ENCODE measurements around the gene TPST2. TPM values are rescaled to one million over a fixed set of nuclear protein-coding genes. Genes with fewer than 3 reads are reported as not detected.

TPST2 gene
- total and polyA plus RNA-seq, 2 experiments from 2014 or later = 35.1 to 58.3 TPM

DNA sequence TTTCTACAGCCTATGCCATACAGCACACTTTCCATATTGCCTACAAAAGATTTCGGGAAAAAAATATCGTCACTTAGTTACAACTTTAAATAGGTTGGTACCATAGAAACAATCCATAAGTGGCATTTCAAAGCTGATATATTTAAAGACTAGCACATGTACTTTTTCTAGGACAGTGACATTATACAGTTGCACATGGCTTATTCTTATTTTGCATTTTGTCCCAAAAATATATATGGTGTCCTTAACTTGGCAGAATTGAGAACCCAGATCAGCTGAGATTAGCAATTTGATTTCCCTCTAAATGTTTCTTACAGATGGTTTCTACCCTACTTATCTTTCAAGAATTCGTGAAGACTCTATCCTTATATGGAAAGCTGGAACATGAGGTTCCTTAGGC, 74.0 kb downstream of the TPST2 start:
- 94 to 98% methylated on average over 3 of the region's 3 CpGs for WGBS, 2 experiments (ENCODE audit: low coverage in 1 of 2, low lambda C conversion rate in 2 of 2, missing lambda C conversion rate in 2 of 2)
- Histone ChIP-seq H3K9ac (no peak overlapping the region), H4K20me1 (ENCODE audit: insufficient read depth) (no peaks in the 10 kb centered on the region), H3K9me3 (ENCODE audit: low read depth) (no peaks in the 10 kb centered on the region), H3K4me3 (no peak overlapping the region), H3K27ac (no peak overlapping the region), H3K4me1 (ENCODE audit: insufficient read depth) (peaks cover 14% of the 10 kb centered on the region), H3K27me3 (replicated peaks; ENCODE audit: insufficient read depth) (no peaks in the 10 kb centered on the region), H3F3A (ENCODE audit: insufficient read depth) (0 out of 2 replicates have a peak, but pooled peaks cover 6% of the 10 kb centered on the region), H3K79me2 (ENCODE audit: insufficient read depth) (peaks cover 32% of the 10 kb centered on the region), H2AFZ (no peak overlapping the region), H3K9me2 (ENCODE audit: insufficient read depth) (no peaks in the 10 kb centered on the region), H3K36me3 (ENCODE audit: low read depth) (no peaks in the 10 kb centered on the region), H3K4me2 (ENCODE audit: unreplicated experiment) (no peak overlapping the region)
- in situ Hi-C loops (cut with MboI) = loop anchor here (10.0 kb wide), 1 partner anchor 119 kb away; no protein-coding TSS in a partner anchor
- TF ChIP-seq EZH2phosphoT487 (IDR thresholded peaks at IDR 0.05; ENCODE audit: insufficient read depth, low read depth) (no peak), EZH2 (IDR thresholded peaks at IDR 0.05; ENCODE audit: insufficient read depth, poor library complexity, severe bottlenecking) (no peak)
- DNase-seq = no peak

DNA sequence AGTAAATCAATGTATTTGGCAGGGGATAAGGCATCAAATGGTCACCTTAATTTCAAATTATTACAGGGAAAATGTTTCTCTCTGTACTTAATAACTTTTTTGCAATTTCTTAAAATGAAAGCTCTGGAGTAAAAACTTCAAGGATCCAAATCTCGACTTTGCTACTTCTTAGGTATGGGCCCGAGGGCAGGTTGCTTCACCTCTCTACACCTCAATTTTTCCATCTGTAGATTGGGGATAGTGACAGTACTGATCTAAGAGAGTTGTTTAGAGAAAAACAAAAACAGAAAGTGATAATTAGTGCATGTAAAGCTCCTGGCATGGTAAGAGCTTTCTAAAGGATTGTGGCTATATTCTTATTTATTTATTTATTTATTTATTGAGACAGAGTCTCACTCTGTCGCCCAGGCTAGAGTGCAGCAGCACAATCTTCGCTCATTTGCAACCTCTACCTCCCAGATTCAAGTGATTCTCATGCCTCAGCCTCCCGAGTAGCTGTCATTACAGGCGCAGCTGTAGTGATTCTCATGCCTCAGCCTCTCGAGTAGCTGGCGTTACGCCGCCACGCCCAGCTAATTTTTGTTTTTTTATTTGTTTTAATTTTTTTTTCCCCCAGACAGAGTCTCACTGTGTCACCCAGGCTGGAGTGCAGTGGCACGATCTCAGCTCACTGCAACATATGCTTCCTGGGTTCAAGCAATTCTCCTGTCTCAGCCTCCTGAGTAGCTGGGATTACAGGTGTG, 75.3 kb downstream of the TPST2 start:
- H3K36me3 ChIP-seq (ENCODE audit: low read depth) = peaks cover 10% of the 10 kb centered on the region; the same call in 1 of the 2 replicates
- no peak overlapping the region for H2AFZ ChIP-seq
- no peaks in the 10 kb centered on the region for H3K9me2 ChIP-seq (ENCODE audit: insufficient read depth)
- H3K4me3 ChIP-seq = no peak overlapping the region
- H3K9me3 ChIP-seq (ENCODE audit: low read depth) = no peaks in the 10 kb centered on the region
- TF ChIP-seq EZH2 (IDR thresholded peaks at IDR 0.05; ENCODE audit: insufficient read depth, poor library complexity, severe bottlenecking) (no peak), EZH2phosphoT487 (IDR thresholded peaks at IDR 0.05; ENCODE audit: insufficient read depth, low read depth) (no peak)
- H3K79me2 ChIP-seq (ENCODE audit: insufficient read depth) = peaks cover 44% of the 10 kb centered on the region
- H3F3A ChIP-seq (ENCODE audit: insufficient read depth) = 0 out of 2 replicates have a peak, but pooled peaks cover 6% of the 10 kb centered on the region
- WGBS, 2 experiments (ENCODE audit: low coverage in 1 of 2, low lambda C conversion rate in 2 of 2, missing lambda C conversion rate in 2 of 2) = 86 to 88% methylated on average over 12 of the region's 12 CpGs
- H3K4me1 ChIP-seq (ENCODE audit: insufficient read depth) = peaks cover 16% of the 10 kb centered on the region
- H3K27me3 ChIP-seq (replicated peaks; ENCODE audit: insufficient read depth) = no peaks in the 10 kb centered on the region
- H4K20me1 ChIP-seq (ENCODE audit: insufficient read depth) = no peaks in the 10 kb centered on the region
- no peak overlapping the region for H3K4me2 ChIP-seq (ENCODE audit: unreplicated experiment)
- DNase-seq = no peak
- in situ Hi-C loops (cut with MboI) = loop anchor here (10.0 kb wide), 1 partner anchor 120 kb away; no protein-coding TSS in a partner anchor
- no peak overlapping the region for H3K27ac ChIP-seq
- no peak overlapping the region for H3K9ac ChIP-seq

DNA sequence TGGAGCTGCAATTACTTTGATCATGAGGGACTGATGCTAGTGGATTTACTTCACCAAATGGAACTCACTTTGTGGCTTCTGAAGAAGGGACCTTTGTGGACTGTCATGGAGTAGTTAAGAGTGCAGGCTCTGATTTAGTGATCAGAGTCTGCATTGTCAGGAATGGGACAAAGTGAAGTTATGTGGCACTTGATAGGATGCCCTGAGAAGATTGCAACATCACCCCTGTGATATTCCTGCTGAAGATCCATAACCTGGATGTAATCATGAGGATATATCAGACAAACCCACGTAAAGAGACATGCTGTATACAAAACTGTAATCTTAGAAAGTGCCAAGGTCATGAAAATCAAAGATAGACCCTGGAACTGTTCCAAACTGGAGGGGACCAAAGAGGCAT, 76.1 kb downstream of the TPST2 start:
- WGBS, 2 experiments (ENCODE audit: low coverage in 1 of 2, low lambda C conversion rate in 2 of 2, missing lambda C conversion rate in 2 of 2) = 58 to 62% methylated on average over 1 of the region's 1 CpG
- Histone ChIP-seq H4K20me1 (ENCODE audit: insufficient read depth) (no peaks in the 10 kb centered on the region), H2AFZ (no peak overlapping the region), H3K9me3 (ENCODE audit: low read depth) (no peaks in the 10 kb centered on the region), H3K9ac (peak overlapping the region; percentile 92; the same call in 1 of the 2 replicates), H3K9me2 (ENCODE audit: insufficient read depth) (no peaks in the 10 kb centered on the region), H3F3A (ENCODE audit: insufficient read depth) (0 out of 2 replicates have a peak, but pooled peaks cover 6% of the 10 kb centered on the region), H3K79me2 (ENCODE audit: insufficient read depth) (peaks cover 48% of the 10 kb centered on the region), H3K4me3 (peak overlapping the region; percentile 96; the same call in 1 of the 2 replicates), H3K27me3 (replicated peaks; ENCODE audit: insufficient read depth) (no peaks in the 10 kb centered on the region), H3K36me3 (ENCODE audit: low read depth) (peaks cover 10% of the 10 kb centered on the region; the same call in 1 of the 2 replicates), H3K4me2 (ENCODE audit: unreplicated experiment) (peak overlapping the region; percentile 93), H3K4me1 (ENCODE audit: insufficient read depth) (peaks cover 16% of the 10 kb centered on the region), H3K27ac (no peak overlapping the region)
- in situ Hi-C loops (cut with MboI) = loop anchor here (10.0 kb wide), 1 partner anchor 121 kb away; no protein-coding TSS in a partner anchor
- no peak for DNase-seq
- TF ChIP-seq EZH2phosphoT487 (IDR thresholded peaks at IDR 0.05; ENCODE audit: insufficient read depth, low read depth) (no peak), EZH2 (IDR thresholded peaks at IDR 0.05; ENCODE audit: insufficient read depth, poor library complexity, severe bottlenecking) (no peak)

DNA sequence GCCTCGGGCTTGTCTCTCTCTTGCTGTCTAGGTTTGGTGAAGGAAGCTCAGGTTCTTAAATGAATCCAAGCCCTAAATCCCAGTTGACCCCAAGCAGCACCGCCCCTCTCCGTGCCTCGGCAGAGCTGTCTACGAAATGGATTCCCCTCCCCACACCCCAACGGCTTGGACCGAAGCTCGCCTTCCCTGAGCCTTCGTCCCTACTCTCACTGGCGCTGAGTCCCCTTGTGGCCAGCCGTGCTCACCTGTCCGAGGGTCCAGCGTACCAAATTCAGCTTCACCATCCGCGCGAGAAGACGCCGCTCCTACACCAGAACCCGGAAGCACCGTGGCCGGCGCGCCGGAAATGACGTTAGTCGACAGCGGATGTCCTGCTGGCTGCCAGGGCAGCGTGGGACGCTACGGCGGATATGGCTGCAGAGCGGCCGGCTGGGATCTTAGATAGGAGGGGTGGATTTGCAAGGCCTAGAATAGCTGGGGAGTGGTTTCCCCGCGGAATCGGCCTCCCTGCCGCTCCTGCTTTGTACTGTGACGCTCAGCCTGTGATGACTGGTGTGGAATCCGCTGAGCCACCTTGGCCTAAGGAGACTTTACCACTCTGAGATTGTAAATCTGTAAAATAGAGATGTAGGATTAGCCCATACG, 77.7 kb downstream of the TPST2 start, which contains the start of gene TFIP11:
Gene TFIP11, minus strand, starts transcription at position 325 of the 645 bp plus-strand sequence. CDS start 2,201 bp downstream, outside the sequence.
- Histone ChIP-seq H3K4me2 (ENCODE audit: unreplicated experiment) (peak within 1 kb of the TSS; percentile 93), H3F3A (ENCODE audit: insufficient read depth) (no peaks in the 10 kb centered on the region), H3K27me3 (replicated peaks; ENCODE audit: insufficient read depth) (no peaks in the 10 kb centered on the region), H3K9me2 (ENCODE audit: insufficient read depth) (no peaks in the 10 kb centered on the region), H2AFZ (peak within 1 kb of the TSS; percentile 93), H3K36me3 (ENCODE audit: low read depth) (peaks cover 22% of the 10 kb centered on the region), H4K20me1 (ENCODE audit: insufficient read depth) (no peaks in the 10 kb centered on the region), H3K9me3 (ENCODE audit: low read depth) (no peaks in the 10 kb centered on the region), H3K4me3 (peak within 1 kb of the TSS; percentile 96), H3K79me2 (ENCODE audit: insufficient read depth) (peaks cover 51% of the 10 kb centered on the region), H3K4me1 (ENCODE audit: insufficient read depth) (peaks cover 16% of the 10 kb centered on the region), H3K27ac (peak within 1 kb of the TSS; percentile 58), H3K9ac (peak within 1 kb of the TSS; percentile 92)
- no peak for TF ChIP-seq EZH2phosphoT487 (IDR thresholded peaks at IDR 0.05; ENCODE audit: insufficient read depth, low read depth)
- TF ChIP-seq EZH2 (IDR thresholded peaks at IDR 0.05; ENCODE audit: insufficient read depth, poor library complexity, severe bottlenecking) = no peak
- 1% methylated on average over 40 of the region's 40 CpGs for WGBS, 2 experiments (ENCODE audit: low coverage in 1 of 2, low lambda C conversion rate in 2 of 2, missing lambda C conversion rate in 2 of 2)
- DNase-seq = peak; percentile 97
- in situ Hi-C loops (cut with MboI) = loop anchor here (10.0 kb wide), 1 partner anchor 123 kb away; no protein-coding TSS in a partner anchor

All from GM23248 (cell line).